ENCODE measurements around the gene SDK1. TPM values are rescaled to one million over a fixed set of nuclear protein-coding genes. Genes with fewer than 3 reads are reported as not detected.

SDK1 gene
- total RNA-seq, 1 donor: 0.36 TPM

GRCh38 chr7:3882782-3883181 lies 581.7 kb downstream of the SDK1 start:
- Histone ChIP-seq H3K79me2 (ENCODE audit: insufficient read depth, low read length) (no peaks in the 10 kb centered on the region), H3K36me3 (ENCODE audit: insufficient read depth, low read length) (no peaks in the 10 kb centered on the region), H2AFZ (ENCODE audit: low read length) (no peak overlapping the region), H3K4me1 (ENCODE audit: insufficient read depth, low read length) (no peaks in the 10 kb centered on the region), H4K20me1 (ENCODE audit: insufficient read depth, low read length) (no peaks in the 10 kb centered on the region), H3K4me2 (ENCODE audit: insufficient read depth, low read length) (no peak overlapping the region), H3K27me3 (ENCODE audit: insufficient read depth, low read length) (no peaks in the 10 kb centered on the region), H3K4me3 (ENCODE audit: insufficient read depth, low read length) (no peak overlapping the region), H3K9me3 (ENCODE audit: low read depth, low read length) (no peaks in the 10 kb centered on the region), H3K27ac (ENCODE audit: low read depth, low read length) (no peak overlapping the region)
- TF ChIP-seq CTCF (IDR thresholded peaks at IDR 0.05; ENCODE audit: extremely low read depth, low read depth, low read length): no peak
- DNase-seq (ENCODE audit: insufficient read length, low spot score, missing footprints): no peak

DNA sequence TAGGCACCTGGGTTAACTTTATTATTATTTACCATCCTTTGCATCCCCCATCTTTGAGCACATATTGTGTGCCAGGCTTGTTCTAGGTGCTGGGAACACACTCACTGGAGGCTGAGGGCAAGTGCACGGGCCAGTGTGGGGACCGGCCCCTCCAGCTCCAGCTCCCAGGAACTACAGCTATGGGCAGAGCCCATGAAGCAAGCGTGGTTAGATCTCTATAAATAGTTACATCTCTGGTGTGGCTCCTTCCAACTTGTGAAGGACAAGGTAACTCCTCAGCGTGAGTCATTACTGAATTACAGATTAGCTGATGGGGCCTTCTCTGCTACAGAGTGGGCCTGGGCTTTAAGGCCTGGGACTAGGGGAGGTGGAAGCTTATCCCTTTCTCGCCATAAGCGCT lies 583.5 kb downstream of the SDK1 start:
- Histone ChIP-seq H3K4me1 (ENCODE audit: insufficient read depth, low read length) (no peaks in the 10 kb centered on the region), H3K79me2 (ENCODE audit: insufficient read depth, low read length) (no peaks in the 10 kb centered on the region), H3K9me3 (ENCODE audit: low read depth, low read length) (no peaks in the 10 kb centered on the region), H3K36me3 (ENCODE audit: insufficient read depth, low read length) (no peaks in the 10 kb centered on the region), H3K4me3 (ENCODE audit: insufficient read depth, low read length) (no peak overlapping the region), H4K20me1 (ENCODE audit: insufficient read depth, low read length) (no peaks in the 10 kb centered on the region), H3K4me2 (ENCODE audit: insufficient read depth, low read length) (no peak overlapping the region), H2AFZ (ENCODE audit: low read length) (no peak overlapping the region), H3K27ac (ENCODE audit: low read depth, low read length) (no peak overlapping the region), H3K27me3 (ENCODE audit: insufficient read depth, low read length) (no peaks in the 10 kb centered on the region)
- TF ChIP-seq CTCF (IDR thresholded peaks at IDR 0.05; ENCODE audit: extremely low read depth, low read depth, low read length): no peak
- no peak for DNase-seq (ENCODE audit: insufficient read length, low spot score, missing footprints)

DNA sequence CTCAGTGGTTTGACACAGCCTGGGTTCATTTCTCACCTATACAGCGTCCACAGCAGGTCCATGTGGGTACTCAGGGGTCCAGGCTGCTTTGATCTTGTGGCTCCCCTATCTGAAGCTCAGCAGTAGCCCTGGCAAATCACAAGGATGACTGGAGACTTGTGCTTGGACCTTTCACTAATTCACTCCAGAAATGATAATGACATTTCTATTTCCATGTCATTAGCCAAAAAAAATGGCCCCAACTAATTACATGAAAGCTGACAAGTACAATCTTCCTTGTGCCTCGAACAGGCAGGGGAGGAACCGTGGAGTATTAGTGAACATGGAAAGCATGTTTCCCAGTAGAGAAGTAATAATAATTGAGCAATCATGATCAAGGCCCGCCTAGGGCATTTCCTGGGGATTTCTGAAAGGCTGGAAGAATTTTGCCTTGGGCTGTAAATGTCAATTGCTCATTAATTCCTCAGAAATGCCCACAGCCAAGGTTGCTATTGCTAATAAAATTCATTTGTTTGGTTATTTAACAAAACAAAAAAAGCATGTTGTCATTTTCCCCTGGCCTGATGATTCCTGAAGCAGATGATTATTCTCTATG lies 586.1 kb downstream of the SDK1 start:
- no peak for DNase-seq (ENCODE audit: insufficient read length, low spot score, missing footprints)
- no peaks in the 10 kb centered on the region for H3K27me3 ChIP-seq (ENCODE audit: insufficient read depth, low read length)
- H3K36me3 ChIP-seq (ENCODE audit: insufficient read depth, low read length): no peaks in the 10 kb centered on the region
- no peaks in the 10 kb centered on the region for H3K79me2 ChIP-seq (ENCODE audit: insufficient read depth, low read length)
- H3K27ac ChIP-seq (ENCODE audit: low read depth, low read length): no peak overlapping the region
- no peak for TF ChIP-seq CTCF (IDR thresholded peaks at IDR 0.05; ENCODE audit: extremely low read depth, low read depth, low read length)
- H3K4me3 ChIP-seq (ENCODE audit: insufficient read depth, low read length): no peak overlapping the region
- no peaks in the 10 kb centered on the region for H3K4me1 ChIP-seq (ENCODE audit: insufficient read depth, low read length)
- no peak overlapping the region for H2AFZ ChIP-seq (ENCODE audit: low read length)
- no peak overlapping the region for H3K4me2 ChIP-seq (ENCODE audit: insufficient read depth, low read length)
- H3K9me3 ChIP-seq (ENCODE audit: low read depth, low read length): no peaks in the 10 kb centered on the region
- H4K20me1 ChIP-seq (ENCODE audit: insufficient read depth, low read length): no peaks in the 10 kb centered on the region

DNA sequence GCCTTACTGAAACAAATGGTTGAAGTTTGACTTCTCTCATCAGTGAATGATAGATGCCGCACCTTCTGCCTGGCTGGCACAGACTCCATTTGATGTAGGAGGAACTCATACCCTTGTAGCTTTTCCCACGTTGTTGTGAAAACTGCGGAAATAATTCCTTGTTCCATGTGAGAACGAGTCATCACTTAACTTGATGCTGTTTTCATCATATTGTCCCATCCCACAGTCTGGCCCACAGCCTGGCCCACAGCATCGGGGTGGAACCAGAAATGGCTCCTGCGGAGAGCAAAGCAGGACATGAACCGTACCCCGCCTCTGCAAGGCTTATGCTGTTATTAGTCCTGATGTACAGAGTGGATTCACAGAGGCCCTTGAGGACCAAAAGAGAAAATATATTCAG lies 587.0 kb downstream of the SDK1 start:
- Histone ChIP-seq H2AFZ (ENCODE audit: low read length) (no peak overlapping the region), H3K79me2 (ENCODE audit: insufficient read depth, low read length) (no peaks in the 10 kb centered on the region), H3K9me3 (ENCODE audit: low read depth, low read length) (no peaks in the 10 kb centered on the region), H4K20me1 (ENCODE audit: insufficient read depth, low read length) (no peaks in the 10 kb centered on the region), H3K27me3 (ENCODE audit: insufficient read depth, low read length) (no peaks in the 10 kb centered on the region), H3K4me2 (ENCODE audit: insufficient read depth, low read length) (no peak overlapping the region), H3K4me3 (ENCODE audit: insufficient read depth, low read length) (no peak overlapping the region), H3K4me1 (ENCODE audit: insufficient read depth, low read length) (no peaks in the 10 kb centered on the region), H3K27ac (ENCODE audit: low read depth, low read length) (no peak overlapping the region), H3K36me3 (ENCODE audit: insufficient read depth, low read length) (no peaks in the 10 kb centered on the region)
- no peak for DNase-seq (ENCODE audit: insufficient read length, low spot score, missing footprints)
- TF ChIP-seq CTCF (IDR thresholded peaks at IDR 0.05; ENCODE audit: extremely low read depth, low read depth, low read length): no peak

Measured in osteoblast (primary cell).